ENCODE measurements around the gene MUC3A.
"Not testable (repeated sequence)": the region's sequence is repeated elsewhere in the genome, so short reads cannot be mapped to it uniquely, and the experiment has no call there.

Gene MUC3A

DNA sequence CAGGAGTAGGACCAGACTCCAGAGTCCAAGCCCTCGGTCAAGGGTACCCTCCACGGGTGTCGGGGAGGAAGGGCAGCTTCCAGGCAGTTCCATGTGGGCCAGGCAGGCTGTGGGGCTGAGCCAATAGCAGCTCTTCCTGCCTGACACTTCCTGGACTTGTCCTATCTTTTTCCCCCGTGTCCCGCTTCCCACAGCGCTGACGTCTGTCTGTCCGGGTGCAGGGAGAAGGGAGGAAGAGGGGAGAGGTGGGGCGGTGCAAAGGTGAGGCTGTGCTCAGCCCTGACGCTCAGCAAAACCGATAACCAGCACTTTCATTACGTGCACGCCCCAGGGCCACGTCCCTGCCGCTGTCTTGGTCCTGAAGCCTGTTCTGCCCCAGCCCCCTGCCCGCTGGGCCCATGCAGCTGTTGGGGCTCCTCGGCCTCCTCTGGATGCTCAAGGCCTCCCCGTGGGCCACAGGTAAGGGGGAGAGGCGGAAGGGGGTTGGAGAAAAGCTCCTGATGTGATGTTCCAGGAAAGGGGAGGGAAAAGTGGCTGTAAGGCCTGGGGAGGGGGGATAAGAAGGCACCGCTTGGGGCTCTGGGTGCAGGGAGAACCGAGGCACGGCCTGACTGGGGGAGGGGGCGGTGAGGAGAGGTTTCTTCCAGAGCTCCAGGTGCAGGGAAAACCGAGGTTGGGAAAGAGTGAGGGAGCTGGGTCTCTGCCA is at the start of gene MUC3A:
Gene MUC3A (plus strand): TSS at position 308 of the 706 bp plus-strand sequence. CDS start 91 bp downstream, at position 399.
- no peak for DNase-seq (ENCODE audit: low read depth in 2 of 2)

DNA sequence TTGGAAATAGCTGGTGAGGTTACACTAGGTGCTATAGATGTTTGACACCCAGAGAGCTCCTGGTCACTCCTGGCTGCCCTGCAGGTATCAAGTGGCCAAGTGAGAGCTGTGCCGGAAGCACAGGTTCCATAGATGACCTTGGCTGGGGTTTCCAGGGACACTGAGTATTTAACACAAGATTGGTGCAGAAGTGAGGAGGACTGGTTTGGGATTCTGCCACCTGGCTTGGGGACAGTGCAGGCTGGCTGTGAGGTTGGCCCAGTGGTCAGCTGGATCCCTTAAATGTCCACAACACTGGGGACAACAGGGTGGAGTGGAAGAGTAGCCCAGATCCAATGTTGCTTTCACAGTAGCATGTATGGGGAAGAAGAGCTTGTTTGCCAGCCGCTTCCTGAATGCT is 48.4 kb upstream of the MUC3A start:
- DNase-seq (ENCODE audit: low read depth in 2 of 2): no peak

GRCh38 chr7:100901921-100902332 is 47.4 kb upstream of the MUC3A start:
- no peak for DNase-seq (ENCODE audit: low read depth in 2 of 2)

GRCh38 chr7:100902638-100903037 is 46.7 kb upstream of the MUC3A start:
- DNase-seq (ENCODE audit: low read depth in 2 of 2): no peak

- DNase-seq (ENCODE audit: low read depth in 2 of 2): no peak
Observed at GRCh38 chr7:100908512-100908911, 40.8 kb upstream of the MUC3A start.

- not testable (repeated sequence) for DNase-seq (ENCODE audit: low read depth in 2 of 2)
Observed at GRCh38 chr7:100910443-100910842, 38.9 kb upstream of the MUC3A start.

DNA sequence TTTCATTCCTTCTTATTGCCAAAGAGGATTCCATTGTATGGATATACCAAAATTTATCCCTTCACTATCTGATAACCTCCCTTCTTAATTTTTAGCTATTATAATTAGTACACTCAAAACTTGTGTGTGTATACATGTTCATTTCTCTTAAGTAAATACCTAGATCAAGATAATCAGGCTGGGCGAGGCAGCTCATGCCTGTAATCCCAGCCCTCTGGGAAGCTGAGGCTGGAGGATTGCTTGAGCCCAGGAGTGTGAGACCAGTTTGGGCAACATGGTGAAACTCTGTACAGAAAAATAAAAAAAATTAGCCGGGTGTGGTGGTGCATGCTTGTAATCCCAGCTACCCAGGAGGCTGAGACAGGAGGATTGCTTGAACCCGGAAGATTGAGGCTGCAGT is 37.9 kb upstream of the MUC3A start:
- no peak for DNase-seq (ENCODE audit: low read depth in 2 of 2)

DNA sequence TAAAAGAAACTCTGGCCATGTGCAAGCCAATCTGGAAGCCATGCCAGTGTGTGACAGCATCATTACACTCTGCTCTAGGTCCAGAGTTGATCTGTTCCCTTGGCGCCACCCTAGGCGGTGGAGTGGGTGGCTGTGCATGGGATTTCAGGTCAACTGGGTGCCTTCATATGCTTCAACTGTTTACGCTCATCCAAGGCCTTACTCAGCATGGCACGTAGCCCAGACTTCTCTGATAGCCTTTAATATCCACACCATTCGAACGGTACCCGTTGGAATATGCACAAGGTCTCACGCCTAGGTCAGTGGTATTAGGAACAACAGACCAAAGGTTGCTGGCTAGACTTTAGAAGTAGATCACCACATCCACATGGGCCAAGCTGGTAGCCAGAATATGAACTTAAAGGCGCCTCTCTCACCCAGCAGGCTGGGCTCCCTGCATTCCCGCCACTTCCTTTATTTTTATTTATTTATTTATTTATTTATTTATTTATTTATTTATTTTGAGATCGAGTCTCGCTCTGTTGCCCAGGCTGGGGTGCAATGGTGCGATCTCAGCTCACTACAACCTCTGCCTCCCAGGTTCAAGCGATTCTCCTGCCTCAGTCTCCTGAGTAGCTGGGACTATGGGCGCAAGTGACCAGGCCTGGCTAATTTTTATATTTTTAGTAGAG is 35.0 kb upstream of the MUC3A start:
- no peak for DNase-seq (ENCODE audit: low read depth in 2 of 2)

GRCh38 chr7:100914879-100915447 is 34.4 kb upstream of the MUC3A start:
- no peak for DNase-seq (ENCODE audit: low read depth in 2 of 2)

DNA sequence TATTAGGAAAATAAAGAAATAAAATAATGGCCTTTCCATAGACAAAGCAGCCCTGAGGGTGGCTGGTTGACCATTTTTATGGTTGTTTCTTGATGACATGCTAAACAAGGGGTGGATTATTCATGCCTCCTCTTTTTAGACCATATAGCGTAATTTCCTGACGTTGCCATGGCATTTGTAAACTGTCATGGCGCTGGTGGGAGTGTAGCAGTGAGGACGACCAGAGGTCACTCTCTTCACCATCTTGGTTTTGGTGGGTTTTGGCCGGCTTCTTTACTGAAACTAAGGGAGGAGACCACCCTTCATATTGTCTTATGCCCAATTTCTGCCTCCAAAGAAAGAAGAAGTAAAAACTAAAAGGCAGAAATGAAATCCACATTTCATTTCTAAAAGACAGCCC is 30.0 kb upstream of the MUC3A start:
- not testable (repeated sequence) for DNase-seq (ENCODE audit: low read depth in 2 of 2)

DNA sequence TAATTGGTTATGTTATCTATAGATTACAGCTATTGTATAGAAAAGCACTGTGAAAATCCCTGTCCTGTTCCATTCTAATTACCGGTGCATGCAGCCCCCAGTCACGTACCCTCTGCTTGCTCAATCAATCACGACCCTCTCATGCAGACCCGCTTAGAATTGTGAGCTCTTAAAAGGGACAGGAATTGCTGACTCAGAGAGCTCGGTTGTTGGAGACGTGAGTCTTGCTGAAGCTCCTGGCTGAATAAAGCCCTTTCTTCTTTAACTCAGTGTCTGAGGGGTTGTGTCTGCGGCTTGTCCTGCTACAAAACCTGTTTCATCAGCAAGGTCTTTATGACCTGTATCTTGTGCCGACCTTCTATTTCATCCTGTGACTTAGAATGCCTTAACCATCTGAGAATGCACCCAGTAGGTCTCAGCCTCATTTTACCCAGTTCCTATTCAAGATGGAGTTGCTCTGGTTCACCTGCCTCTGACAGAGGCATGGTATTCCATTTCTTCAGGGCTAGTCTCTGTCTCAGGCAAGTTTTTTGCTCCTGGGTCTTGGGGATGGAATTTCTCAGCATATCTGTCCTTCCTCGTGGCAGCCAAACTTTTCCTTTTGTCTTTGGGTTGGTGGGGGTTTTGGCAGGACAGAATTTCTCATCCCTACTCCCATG is 29.4 kb upstream of the MUC3A start:
- DNase-seq (ENCODE audit: low read depth in 2 of 2): not testable (repeated sequence)

DNA sequence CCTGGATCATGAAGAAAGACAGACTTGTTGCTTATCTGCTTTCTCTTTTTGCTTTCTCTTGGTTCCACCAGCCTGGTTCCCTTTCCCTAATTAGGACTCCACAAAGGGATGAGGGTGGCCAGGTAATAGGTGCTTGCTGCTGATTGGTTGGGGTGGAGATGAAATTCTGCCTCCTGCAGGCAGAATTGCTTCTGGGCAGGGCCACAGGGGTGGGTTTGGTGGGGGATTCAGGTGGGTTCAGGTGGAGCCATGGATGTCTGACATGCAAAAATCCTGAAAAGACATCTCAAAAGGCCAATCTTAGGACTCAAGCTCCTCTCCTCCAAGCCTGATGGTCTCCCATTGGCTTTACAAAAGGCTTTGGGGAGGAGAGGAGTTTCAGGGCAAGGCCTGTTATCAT is 28.3 kb upstream of the MUC3A start:
- no peak for DNase-seq (ENCODE audit: low read depth in 2 of 2)

- not testable (repeated sequence) for DNase-seq (ENCODE audit: low read depth in 2 of 2)
Observed at GRCh38 chr7:100923616-100924015, 25.7 kb upstream of the MUC3A start.

DNA sequence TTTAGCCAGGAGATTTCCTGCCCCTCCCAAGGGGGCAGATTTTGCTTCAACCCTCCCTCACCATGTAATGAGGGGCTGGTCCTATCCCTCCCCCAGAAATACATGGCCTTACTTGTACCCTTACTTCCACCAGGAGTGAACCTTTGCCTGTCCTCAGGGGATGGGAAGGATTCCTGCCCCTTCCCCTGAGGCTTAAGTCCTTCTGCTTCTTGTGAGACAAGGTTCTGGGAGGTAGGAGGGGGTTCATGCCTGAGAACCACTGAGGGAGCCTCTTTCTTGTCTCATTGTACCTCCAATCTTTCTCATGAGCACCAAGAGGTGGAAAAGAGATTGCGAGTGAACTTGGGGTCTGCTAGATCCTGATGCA is 19.5 kb upstream of the MUC3A start:
- DNase-seq (ENCODE audit: low read depth in 2 of 2): no peak

DNA sequence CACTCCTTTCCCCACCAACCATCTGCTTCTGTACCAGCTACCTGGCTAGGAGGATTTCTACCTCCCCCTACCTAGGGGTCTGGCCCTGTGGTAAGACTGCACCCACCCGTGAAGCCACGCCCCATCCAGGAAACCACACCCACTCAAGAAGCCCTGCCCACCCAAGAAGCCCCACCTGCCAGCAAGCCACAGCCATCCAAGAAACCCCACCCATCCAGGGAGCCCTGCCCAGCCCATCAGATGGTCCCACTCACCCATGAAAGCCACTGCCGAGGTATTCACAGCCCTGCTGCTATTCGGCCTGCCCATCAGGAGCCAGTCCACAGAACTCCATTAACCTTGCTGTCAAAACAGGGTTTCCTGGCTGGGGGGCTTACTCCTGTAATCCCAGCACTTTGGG is 15.6 kb upstream of the MUC3A start:
- no peak for DNase-seq (ENCODE audit: low read depth in 2 of 2)

GRCh38 chr7:100935381-100935780 is 14.0 kb upstream of the MUC3A start:
- not testable (repeated sequence) for DNase-seq (ENCODE audit: low read depth in 2 of 2)

DNA sequence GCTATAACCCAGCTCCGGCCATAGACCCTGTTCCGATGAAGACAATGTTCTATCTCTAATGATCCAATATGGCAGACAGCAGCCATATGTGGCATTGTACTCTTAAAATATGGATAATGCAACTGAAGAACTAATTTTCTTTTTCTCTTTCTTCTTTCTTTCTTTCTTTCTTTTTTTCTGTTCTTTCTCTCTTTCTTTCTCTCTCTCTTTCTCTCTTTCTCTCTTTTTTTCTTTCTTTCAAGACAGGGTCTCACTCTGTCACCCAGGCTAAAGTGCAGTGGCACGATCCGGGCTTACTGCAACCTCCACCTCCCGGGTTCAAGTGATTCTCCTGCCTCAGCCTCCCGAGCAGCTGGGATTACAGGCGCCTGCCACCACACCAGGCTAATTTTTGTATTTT is 13.2 kb upstream of the MUC3A start:
- not testable (repeated sequence) for DNase-seq (ENCODE audit: low read depth in 2 of 2)

DNA sequence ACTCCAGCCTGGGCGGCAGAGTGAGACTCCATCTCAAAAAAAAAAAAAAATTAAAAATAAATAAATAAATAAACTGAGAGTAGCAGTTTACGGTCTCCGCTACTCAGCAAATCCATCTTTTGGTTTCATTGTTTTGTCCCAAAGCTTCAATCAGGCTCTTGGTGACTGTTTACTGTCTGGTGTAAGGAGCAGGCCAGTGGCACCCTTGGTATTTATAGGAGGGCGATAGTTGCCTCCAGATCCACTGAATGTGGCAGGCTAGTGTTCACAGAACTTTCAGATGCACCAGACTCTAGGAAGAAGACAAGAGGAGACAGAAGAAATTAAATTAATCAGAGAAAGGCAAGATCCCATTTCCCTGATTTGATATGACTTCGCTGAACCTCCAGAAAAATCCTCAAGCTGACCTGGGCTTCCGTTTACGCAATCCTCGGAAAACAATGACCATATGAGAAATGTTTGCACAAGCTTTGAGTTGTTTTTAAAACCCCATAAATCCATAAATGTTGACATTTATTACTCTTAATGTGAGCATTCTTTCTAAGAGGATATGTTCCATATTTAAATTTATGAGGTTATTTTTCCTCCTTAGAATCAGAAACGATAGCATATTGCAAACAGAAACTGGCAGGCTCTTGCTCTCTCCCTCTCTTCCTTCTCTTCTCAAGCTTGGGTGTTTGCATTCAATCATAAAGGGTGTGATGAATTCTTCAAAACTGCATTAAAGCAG is 7.1 kb upstream of the MUC3A start:
- no peak for DNase-seq (ENCODE audit: low read depth in 2 of 2)

DNA sequence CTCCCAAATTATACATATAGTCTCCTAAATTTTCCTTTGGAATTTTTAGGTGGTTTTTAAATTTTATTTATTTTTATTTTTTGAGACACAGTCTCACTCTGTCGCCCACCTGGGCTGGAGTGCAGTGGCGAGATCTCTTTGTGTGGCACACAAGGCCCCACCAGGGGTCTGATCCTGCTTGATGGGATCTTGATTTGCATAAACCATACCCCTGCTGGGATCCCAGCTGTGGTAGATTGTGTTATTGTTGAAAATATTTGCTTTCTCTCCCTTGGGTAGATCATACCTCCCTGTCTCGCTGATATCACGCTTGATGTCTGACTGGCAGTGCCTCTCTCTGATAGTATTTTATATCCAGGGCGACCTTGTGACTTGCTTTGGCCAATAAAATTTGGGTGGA is 5.6 kb upstream of the MUC3A start:
- no peak for DNase-seq (ENCODE audit: low read depth in 2 of 2)

DNA sequence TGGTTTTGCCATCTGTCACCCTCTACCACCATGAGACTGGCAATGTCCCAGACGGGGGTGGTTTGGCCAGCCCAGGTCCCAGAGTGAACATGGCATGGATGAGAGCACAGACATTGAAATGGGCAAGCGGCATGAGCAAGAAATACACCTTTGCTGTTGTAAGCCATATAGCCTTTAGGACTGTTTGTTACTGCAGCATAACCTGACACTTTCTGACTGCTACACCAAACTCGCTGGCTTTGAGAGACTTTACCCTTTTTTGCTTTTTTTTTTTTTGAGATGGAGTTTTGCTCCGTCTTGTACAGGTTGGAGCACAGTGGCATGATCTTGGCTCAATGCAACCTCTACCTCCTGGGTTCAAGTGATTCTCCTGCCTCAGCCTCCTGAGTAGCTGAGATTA is 5.2 kb upstream of the MUC3A start:
- DNase-seq (ENCODE audit: low read depth in 2 of 2): no peak

GRCh38 chr7:100946111-100946510 is 3.2 kb upstream of the MUC3A start:
- DNase-seq (ENCODE audit: low read depth in 2 of 2): no peak

DNA sequence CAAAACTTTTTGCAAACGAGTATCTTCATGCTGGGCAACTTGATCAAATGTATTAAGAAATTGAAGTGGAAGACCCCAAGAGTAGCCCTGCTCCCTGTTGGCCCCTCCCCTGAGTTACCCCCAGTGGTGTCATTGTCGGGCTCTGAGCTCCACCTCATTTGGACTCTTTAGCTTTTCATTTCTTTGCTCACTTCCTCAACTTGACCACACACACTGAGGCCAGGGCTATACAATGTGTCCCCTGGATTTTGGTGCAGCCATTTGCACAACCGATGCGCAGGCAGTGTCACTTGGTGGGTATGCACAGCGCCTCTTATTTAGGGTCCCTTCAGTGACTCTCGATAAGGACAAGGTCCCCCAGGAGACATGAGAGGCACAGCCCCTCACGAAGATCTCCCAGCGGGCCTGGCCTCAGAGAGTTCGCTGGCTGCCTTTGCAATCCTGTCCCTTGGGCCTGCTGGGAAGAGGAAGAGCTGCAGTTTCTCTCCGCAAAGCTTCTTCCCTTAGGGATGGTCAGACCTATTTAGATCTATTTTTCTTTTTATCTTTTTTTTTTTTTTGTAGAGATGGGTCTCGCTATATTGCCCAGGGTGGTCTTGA is 2.5 kb upstream of the MUC3A start:
- no peak for DNase-seq (ENCODE audit: low read depth in 2 of 2)

All from stimulated activated CD4-positive, alpha-beta T cell treated with anti-CD3 and anti-CD28 coated beads, Interleukin-15, amount 100 ng/mL, for 48 hours (primary cell).